ENCODE data around the gene DGKZ. TPM values are rescaled to one million over a fixed set of nuclear protein-coding genes. Genes with fewer than 3 reads are reported as not detected.
A peak's percentile ranks its signal among the peaks of the same experiment; 100 is the strongest.

Gene DGKZ
- total RNA-seq, 1 experiment from 2014 or later, result 73.4 TPM

DNA sequence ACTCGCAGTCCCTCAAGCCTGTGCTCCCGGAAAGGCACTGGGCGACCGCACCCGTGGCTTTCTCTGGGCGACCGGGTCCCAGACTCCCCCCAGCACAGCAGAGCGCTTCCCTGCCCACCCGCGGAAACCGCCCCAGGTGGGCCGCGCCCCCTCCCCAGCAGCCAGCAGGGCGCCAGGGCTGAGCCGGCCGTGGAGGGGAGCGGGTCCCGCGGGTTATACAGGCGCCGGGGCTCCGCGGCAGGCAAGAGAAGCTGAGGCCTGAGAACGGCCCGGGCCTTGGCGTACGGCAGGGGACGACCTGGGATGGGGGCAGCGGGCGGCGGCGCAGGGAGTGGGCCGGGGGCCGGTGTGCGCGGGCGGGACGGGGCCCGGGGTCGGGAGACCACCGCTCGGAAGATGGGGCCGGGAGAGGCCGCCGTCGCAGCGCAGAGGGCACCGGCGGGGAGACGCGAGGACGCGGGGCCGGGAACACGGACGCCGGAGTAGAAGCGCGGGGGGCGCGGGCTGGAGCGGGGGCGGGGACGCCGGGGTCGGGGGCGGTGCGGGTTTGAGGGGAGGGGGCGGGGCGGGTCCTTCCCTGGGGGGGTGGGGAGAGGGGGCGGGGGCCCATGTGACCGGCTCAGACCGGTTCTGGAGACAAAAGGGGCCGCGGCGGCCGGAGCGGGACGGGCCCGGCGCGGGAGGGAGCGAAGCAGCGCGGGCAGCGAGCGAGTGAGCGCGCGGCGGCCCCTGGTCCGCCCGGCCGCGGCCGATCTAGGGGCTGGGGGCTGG, 34.0 kb downstream of the DGKZ start, which contains the start of gene MDK:
Gene MDK (plus strand): TSS at position 622 of the 771 bp plus-strand sequence. CDS start 389 bp downstream, outside the sequence.
- DNase-seq (ENCODE audit: low read depth), result no peak

DNA sequence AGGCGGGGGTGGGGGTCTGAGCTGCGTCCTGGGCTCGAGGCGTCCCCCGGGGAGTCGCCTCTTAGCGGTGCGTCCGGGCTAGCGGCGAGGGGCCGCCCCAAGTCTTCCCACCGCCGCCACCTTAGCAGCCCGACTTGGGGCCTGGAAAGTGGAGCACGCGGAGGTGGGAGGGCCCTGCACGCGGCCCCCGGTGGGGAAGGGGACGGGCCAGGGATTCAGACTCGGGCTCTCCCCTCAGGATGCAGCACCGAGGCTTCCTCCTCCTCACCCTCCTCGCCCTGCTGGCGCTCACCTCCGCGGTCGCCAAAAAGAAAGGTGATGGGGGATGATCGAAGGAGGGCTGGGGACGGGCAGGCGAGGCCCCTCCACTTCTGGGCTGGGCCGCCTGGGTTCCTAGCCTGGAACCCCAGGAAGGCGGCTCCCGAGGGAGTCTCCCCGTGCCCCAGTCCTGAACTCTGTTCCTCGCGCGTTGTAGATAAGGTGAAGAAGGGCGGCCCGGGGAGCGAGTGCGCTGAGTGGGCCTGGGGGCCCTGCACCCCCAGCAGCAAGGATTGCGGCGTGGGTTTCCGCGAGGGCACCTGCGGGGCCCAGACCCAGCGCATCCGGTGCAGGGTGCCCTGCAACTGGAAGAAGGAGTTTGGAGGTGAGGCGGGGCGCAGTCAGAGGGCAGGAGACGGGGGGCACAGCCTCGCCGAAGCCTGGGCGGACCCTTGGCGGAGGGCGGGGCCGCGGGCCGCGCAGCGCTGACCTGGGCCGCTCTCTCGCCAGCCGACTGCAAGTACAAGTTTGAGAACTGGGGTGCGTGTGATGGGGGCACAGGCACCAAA, 34.8 kb downstream of the DGKZ start:
- no peak for DNase-seq (ENCODE audit: low read depth)

DNA sequence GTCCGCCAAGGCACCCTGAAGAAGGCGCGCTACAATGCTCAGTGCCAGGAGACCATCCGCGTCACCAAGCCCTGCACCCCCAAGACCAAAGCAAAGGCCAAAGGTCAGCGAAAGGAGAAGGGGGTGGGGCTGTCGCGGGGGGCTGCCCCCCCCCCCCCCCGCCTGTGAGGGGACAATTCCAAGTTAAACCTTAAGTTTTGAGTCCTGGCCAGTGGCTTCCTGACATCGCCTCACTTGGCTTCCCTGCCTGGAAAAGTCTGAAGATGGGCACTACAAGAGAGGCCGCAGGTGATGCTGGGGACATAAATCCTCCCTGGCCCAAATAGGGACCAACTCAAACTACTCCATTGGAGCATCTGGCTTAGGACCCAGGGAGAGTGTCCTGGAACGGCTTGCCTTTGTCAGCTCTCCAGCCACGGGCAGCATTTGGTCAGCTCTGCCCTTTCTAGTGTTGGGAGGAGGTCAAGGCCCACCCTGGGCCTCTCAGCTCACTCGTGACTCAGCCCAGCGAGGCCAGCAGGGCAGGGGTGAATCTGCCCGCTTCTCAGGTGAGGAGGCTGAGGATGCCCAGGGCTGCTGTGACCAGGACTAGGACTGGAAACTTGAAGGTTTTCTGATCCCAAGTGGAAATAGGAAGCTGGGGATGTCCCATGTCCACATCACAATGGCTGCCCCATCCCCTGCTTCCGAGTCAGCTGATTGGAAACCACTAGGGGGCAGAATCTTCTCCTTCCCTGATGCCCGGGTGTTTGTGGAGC, 35.6 kb downstream of the DGKZ start:
- DNase-seq (ENCODE audit: low read depth), result peak; percentile 58

- no peak for DNase-seq (ENCODE audit: low read depth)
These were observed 36.1 kb downstream of the DGKZ start for GRCh38 chr11:46383404-46383758.

GRCh38 chr11:46383974-46384701, 36.9 kb downstream of the DGKZ start:
- DNase-seq (ENCODE audit: low read depth), result no peak

GRCh38 chr11:46385169-46386004, 38.1 kb downstream of the DGKZ start:
- DNase-seq (ENCODE audit: low read depth), result no peak

- no peak for DNase-seq (ENCODE audit: low read depth)
These were observed 38.8 kb downstream of the DGKZ start for GRCh38 chr11:46386005-46386578.

GRCh38 chr11:46386674-46387073, 39.4 kb downstream of the DGKZ start:
- DNase-seq (ENCODE audit: low read depth), result peak; percentile 83

GRCh38 chr11:46387456-46387855, 40.2 kb downstream of the DGKZ start:
- DNase-seq (ENCODE audit: low read depth), result no peak

GRCh38 chr11:46387919-46388618, 40.8 kb downstream of the DGKZ start:
- no peak for DNase-seq (ENCODE audit: low read depth)

GRCh38 chr11:46388619-46389449, 41.6 kb downstream of the DGKZ start:
- DNase-seq (ENCODE audit: low read depth), result no peak

- peak; percentile 71 for DNase-seq (ENCODE audit: low read depth)
These were observed 42.4 kb downstream of the DGKZ start for GRCh38 chr11:46389450-46390330.

DNA sequence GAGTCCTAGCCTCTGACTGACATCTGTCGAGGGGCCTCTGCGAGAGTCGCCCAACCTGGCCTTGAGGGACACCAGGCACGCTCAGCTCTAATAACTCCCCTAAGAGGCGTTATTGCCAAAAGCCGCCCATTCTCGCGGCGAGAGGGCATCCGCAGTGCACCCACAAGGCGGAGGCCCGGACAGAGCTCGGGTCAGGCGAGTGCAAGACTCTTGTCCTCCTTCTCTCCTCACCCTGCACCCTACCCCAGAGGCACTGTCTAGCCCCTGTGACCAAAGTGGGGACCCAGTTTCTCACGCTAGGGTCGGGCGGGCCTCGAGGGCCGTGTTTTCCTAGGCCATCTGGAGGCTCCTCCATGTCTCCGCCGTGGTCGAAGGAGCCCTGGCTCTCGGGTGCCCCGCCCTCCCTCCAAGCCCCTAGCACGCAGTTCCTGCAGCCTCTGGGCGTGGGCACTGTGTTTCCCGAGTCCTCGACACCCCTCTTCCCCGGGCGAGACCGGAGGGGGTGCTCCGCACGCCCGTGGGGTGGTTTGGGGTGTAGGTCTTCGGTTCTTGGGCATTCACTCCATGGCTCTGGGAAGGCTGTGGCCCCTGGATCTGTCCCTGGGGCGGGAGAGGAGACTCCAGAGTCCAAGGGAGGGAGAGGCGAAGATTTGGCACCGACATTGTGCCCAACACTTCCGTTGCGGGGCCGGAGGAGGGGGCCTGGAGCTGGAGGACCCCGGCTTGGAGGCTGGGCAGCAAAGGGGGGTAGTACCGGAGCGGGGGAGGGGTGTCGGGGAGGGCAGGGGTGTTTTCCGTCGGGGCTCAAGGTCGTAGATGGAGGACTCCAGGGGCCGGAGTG, 43.3 kb downstream of the DGKZ start:
- DNase-seq (ENCODE audit: low read depth), result no peak

DNA sequence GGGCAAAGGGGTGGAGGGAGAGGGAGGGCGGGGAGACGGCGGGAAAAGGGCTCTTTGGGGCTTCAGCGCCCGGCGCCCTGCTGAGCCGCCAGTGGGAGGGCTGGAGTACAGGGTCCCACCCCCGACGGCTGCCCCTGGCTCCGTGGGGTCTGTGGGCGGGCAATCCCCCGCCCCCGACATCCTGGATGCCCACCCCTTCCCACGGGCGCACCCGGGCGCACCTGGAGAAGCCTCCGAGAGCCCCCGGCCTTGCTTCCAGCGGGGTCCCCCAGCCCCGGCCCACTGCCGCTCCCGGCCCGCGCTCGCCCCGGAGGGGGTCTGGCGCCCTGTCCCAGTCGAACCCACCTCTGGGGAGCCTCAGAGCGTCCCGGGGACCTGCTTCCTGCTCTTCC, 43.9 kb downstream of the DGKZ start:
- no peak for DNase-seq (ENCODE audit: low read depth)

DNA sequence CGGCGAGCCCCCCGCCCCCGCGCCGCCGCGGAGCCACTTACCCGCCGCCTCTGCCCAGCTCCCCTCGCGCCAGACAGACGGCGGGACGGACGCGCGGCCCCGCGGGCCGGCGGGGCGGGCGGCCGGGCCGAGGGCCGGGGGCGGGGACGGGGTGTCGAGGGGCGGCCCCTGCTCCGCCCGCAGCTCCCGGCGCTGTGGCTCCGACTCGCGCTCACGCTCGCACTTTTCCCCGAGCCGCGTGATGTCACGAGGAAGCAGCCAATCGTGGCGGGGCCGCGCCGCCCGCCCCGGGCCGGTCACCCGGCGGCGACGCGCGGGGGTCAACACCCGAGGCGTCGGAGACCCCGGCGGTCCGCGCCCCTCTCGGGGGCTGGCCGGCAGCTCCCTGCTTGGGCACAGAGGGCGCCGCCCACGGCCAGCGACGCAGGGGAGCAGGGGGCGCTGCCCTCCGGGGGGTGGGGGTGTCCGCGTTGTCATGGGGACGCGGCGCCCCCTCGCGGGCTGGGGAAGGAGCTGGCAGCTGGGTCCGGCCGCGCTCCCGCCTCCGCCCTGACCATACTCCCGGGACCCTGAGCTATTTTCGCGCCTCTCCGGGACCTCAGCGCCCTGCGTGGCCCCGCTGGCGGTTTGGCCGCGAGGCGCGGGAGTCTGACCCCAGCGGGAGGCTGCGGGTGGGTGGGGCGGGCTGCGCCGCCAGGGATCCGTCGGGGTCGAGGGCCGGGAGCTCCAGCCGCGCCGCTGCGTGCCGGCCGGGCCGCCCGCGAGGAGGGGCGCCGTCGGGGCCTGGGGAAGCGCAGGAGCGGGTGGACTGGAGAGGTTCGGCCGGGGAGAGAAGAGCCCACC, 44.5 kb downstream of the DGKZ start, which contains the start of gene CHRM4:
Gene CHRM4 (minus strand): TSS at position 199 of the 843 bp plus-strand sequence. CDS start 5,219 bp downstream, outside the sequence.
- DNase-seq (ENCODE audit: low read depth), result peak; percentile 64
